NCI-H2171 treated with DMSO at 0.1 percent for 48 hours (cell line): ENCODE measurements around the gene PGGT1B.
"Not testable (repeated sequence)": the region's sequence is repeated elsewhere in the genome, so short reads cannot be mapped to it uniquely, and the experiment has no call there.

Source experiments
- DNase-seq: peaks from one replicate; lab custom pipeline; 2025; lab: John Stamatoyannopoulos, UW

The PGGT1B gene

DNA sequence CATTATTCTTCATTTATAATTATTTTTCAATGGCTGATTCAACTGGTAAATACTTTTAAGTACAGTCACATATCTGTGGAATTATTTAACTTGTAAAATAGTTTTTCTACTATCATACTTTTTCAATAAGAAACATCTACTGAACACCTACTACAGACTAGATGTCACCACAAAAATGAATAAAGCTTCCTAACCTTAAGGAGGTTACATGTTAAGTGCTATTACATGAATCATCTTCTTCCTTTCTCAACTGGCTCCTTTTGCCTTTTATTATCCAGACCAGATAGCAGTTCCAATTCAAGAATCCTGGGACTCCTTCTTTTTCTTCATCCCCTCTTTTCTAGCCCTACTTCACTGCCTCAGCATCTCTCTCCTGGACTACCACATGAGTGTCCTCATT is 4.7 kb downstream of the PGGT1B start:
- no peak for DNase-seq

DNA sequence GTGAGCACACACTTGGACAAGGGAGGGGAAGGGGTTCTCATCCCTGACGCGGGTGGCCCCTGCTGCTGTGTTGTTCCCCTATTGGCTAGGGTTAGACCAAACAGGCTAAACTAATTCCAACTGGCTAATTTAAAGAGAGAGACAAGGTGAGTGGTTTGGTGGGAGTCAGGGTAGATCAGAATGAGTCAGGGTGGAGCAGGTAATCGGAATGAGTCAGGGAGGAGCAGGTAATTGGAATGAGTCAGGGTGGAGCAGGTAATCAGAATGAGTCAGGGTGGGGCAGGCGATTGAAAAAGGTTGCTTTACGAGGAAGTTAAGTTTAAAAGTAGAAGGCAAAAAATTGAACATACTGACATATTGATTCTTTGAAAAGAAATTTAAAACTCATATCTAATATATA is 13.3 kb downstream of the PGGT1B start:
- DNase-seq = not testable (repeated sequence)

DNA sequence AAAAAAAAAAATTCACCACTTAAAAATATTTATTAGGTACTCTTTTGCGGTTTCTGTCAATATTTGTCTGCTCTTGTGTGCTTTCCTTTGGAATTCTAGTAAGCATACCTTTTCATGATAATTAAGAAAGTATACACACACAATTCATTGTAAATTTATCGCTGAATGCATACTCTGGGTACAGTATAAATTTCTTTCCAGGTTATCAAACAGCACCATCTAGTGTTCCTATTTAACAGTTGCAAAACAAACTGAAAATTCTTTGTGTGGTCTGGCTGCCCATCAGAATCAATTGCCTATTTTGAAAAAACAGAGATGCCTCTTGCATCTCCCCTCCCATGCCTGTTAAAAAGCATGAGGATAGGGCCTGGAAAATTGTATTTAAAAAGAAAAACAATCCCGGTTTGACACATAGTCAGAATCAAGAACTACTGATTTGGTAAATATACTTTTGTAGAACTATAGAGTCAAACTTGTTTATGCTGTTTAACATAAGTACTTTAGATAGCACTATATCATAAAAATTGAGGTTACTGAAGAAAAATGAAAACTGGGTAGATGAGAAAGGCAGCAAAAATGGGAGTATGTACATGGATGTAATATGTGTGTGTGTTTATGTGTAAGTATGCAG is 16.2 kb downstream of the PGGT1B start:
- peak; percentile 35 for DNase-seq

DNA sequence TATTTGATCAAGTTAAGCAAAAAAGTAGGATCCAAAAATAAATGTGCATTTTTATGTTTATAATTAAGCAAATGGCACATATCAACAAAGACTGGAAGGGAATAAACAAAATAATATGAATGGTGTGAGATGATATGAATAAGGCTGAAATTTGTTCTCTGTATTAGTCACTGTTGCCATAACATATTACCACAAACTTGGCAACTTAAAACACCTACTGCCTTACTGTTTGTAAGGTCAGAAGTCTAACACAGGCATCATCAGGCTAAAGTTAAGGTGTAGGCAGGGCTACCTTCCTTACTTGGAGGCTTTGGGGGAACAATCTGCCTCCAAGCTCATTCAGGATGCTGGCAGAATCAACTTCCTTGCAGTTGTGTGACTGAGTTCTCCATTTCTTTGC is 19.3 kb downstream of the PGGT1B start:
- no peak for DNase-seq

DNA sequence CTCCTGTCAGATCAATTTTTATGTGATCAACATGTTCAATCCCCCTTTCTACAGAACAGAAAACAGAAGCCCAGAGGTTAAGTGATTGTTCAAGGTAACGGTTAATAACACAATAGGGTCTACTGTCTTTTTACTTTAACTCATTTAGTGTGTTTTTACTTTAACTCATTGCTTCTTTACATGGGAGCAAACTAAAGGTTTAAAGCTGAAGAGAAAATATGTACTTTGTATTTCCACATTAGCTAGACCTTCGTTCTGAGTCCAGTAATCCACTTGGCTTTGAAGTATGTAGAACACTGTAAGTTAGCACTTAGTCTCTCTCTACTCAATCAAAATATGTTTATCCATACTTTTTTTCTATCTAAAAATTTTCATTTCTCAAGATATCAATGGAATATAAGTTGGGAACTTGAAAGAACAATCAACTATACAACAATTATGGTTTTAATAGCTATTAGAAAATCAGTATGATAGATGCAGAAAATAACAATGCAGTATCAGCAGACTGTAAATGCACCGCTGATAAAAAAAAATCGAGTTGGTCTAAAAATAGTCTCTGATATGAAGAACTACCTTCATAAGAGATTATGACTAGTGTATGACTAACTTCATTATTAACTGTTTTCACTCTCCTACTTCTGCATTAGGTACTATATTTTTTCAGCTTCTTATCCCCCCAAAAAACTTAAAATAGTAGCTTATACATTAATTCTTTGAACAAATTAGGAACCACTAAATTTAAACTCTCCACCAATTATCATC is 20.6 kb downstream of the PGGT1B start:
- DNase-seq = no peak

DNA sequence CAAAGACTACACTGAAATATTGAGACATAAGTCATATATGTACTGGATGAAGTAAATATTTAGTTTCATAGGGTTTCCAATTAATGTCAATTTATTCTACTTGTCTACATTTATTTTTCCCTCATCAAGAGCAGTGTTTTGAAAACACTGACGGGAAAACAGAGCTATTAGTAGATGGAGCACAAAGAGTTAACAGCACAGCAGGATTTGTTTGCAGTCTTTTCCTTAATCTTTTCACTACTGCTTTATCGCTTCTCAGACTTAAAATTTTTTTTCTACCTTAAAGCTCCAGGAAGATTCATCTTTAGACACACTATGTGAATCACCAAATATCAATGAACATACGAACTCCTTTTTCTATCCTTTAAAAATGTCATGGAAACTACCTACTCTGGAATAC is 25.6 kb downstream of the PGGT1B start:
- DNase-seq = no peak

DNA sequence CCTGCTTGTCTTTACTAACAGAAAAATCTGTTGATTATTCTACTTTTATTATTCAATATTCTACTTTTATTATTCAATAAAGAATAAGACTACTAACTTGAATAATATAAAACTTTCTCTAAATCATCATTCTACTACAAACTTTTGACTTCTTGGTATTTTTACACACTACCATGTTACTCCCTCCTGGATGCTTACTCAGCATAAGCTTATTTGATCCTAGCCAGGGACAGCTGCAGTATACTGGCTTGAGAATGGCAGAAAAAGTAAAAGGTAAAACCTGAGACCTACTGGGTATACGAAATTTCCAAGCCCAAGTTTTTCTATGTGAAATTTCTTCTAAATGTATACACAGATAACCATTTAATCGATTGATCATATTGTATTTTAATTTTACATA is 26.1 kb downstream of the PGGT1B start:
- DNase-seq = no peak

DNA sequence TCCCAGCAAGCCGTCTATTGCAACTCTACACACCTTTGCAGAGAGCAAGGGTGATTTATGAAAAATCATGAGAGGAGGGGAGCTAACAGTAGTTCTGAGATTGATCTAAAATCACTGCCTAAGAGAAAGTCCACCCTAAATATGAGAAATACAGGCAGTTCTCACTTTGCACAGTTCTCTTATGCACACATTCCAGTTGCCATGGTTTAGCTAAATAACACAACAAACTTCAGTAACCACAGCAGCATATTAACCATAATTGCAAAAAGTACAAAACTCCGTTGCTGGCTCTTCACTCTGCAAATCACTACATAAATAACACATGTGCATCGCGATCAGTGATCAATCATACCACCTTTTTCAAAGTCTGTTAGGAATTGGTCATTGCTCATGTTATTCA is 31.1 kb downstream of the PGGT1B start:
- DNase-seq = no peak

DNA sequence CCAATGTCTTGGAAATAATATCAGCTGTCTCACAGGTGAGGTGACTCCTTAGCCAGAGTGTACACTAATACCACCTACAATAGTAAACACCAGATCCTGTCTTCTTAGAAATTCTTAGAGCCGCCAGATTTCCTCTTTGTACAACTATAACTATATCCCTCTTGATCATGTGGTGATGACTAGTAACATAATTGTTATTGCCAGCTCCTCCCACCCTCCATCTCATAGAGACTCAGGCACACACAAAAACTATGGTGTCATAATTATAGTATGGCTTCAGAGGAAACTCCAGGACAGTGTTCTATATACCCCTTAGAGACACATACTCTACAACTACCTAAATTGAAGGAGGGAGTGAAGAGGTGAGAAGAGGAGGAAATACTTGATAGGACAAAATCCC is 33.1 kb downstream of the PGGT1B start:
- DNase-seq = no peak

DNA sequence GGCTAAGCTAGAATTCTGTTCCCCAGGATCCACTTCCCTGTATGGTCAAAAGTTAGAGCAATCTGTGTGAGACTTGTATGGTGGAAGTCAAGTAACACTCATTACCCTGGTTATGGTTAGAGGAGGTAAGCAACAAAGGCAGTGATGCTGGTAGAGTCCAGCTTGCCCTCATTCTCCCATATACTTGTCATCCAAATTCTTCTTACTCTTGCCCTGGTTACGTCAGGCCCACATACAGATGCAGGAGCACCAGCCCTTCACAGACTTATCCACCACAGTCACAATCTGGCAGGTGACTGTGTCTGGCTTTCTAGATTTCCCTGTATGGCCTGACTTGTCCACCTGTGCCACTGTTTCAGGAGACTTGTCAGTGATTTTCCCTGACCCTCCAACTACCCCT is 35.4 kb downstream of the PGGT1B start:
- no peak for DNase-seq

DNA sequence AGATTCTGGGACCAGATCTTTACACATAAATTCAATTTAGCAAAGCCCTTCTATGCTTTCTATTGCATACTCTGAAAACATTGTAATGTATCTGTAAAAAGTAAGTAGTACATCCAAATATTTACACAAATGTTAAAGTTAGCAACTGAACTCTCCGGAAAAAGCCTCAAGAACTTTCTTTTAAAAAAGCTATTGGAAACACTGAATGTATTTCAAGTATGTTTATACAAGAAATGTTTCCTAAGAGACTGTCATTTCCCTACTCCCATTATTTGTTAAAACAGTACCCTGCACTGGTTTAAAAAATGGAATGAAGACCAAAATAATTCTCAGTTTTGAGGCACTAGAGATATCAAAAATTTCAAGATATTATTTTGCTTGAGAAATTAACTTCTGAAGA is 48.1 kb downstream of the PGGT1B start:
- DNase-seq = no peak

DNA sequence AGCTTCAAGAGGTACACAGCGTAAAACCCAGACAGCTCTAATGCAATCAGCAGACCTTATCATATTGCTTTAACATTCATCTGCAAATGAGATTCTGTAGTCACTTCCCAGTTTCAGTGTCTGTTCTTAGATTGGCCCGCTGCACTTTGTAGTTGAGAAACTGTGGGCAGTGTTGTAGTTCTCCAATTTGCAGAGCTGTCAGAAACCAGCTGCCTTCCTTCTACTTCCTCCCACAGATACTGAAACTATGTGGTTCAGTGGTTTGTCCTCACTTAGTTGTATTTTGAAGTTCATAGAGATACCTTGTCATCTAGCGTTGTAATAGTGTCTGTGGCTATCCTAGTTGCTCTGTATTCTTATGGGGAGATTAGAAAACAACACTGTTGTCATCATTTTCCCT is 53.4 kb downstream of the PGGT1B start:
- DNase-seq = no peak

DNA sequence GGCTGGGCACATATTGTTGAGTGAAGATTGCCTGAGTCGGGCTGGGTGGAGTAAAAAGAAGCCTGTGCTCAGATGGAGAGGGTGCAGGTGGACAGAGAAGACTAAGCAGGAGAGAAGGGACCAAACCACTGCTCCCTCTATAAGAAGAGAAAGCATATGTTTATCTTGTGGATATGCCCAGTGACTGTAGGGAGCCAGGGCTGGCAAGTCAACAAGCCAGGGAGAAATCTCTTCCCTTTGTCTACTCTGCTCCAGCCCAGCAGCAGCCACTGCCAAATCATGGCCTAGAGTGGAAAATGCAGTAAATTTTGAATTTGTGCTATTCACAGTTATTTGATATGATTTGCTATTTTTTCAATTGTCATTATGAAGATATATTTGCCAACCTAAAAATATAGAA is 59.7 kb downstream of the PGGT1B start:
- no peak for DNase-seq

DNA sequence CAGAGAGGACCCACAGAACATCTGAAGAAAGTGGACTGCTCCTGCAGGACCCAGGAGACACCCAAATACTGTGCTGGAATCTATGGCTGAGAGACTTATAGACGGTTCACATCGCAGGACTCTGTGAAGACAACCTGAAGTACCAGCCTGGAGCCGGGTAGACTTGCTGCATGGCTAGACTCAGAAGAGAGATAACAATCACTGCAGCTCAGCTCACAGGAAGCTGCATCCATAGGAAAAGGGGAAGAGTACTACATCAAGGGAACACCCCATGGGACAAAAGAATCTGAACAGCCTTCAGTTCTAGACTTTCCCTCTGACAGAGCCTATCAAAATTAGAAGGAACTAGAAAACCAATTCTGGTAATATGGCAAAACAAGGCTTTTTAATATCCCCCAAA is 66.5 kb downstream of the PGGT1B start:
- no peak for DNase-seq

DNA sequence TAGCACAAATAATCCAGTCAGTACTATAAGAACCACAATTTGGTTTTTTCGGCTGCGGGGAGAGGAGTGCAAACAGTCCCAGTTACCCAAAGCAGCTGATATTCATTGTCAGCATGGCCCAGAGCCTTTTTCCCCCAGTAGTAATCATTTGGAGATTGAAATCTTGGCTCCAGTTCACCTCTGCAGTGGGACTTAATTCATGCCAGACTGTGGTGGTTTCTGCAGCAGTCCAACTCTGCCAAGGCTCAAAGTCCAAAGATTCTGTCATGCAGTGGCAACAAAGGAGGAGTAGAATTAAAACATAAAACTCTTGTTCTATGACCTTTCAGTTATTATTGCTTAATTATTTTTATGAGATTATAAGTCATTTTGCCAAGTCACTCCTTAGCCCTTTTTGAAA is 68.0 kb downstream of the PGGT1B start:
- DNase-seq = no peak

DNA sequence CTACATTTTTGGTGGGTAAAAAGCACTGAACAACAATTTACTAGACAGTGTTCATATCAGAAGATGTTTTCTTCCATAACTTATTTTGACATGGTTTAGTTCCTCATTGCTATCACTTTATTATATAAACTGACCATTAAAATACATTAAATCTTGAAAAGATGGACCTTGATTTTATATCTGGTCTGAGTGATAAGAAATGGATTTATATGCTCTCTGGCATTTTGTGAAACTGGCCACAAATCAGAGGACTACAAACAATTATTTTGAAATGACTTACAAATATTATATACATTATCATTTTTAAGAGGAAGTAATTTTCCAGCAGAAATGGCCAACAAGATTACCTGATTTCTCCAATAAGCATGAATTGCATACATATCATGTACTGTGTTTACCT is 69.4 kb downstream of the PGGT1B start:
- DNase-seq = no peak

DNA sequence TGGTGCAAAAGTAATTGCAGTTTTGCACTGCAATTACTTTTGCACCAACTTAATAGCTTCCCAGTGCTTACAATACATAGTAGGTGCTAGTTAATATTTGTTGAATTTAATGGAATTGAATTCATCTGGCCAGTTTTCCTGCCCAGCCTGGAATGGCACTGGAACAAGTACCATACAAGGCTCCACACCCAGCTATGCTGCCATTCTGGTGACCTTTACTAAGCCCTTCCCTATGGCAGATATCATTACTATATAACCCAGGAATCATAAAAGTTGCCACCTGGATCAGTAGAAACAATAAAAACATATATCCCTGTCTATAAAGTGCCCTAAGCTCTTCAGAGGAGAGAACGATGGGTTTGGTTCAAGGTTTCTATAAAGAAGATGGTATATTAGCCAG is 70.6 kb downstream of the PGGT1B start:
- no peak for DNase-seq

DNA sequence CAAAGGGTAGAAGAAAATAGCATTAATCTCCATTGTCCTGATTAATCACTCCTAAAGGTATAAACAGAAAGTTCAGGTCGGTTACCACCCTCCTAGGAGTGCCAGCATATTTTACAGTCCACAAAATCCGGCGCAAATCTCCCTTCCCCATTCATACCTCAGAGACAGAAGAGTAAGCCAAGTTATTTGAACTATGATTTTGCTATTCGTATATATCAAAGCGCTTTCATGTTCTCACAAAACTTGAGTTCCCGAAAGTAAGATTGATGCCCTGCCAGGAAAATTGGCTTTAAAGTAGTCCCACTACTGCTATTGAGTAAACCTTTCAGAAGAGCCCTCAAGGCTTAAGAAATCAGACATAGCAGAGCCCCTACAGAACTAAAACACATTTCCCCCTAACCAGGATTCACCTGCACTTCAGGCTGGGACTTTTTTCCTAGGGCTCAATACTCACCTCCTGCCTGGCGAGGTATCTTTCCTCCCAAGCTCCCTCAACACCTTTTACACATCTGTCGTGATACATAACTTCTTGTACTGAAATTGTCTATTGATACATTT is 71.1 kb downstream of the PGGT1B start:
- no peak for DNase-seq

DNA sequence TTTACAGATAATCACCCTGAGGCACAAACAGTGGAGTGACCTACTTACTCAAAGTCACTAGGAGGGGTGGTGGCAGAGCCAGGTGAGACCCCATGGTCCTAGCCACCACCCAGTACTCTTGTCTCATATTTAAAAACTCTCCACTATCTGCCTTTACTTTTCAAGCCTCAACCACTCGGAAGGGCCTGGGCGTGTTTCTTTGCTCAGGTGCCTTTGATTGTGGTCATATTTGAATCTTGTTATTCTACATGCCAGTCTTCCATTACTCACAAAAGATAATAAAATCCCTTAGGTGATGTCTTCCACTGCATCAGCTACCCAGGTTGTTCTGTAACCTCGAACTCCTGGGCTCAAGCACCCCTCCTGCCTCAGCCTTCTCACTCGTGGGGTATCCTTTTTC is 72.3 kb downstream of the PGGT1B start:
- DNase-seq = no peak

DNA sequence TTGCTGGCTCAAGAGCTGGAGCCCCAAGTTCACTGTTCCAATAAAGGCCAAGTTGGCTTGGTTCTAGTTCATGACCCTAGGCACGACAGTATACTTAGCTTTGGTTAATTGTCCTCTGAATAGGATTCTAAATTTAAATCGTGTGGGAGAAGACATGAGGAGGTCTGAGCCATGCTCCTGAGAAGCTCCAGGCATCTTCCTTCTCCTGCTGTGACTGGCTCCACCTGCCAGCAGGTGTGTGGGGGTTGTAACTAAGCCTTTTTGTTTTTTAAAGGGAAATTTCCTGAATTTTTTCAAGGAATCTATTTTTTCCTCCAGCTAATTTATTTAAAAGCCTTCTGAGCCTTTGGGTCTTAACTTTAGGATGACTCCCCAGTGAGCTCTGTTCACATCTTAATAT is 72.8 kb downstream of the PGGT1B start:
- no peak for DNase-seq

DNA sequence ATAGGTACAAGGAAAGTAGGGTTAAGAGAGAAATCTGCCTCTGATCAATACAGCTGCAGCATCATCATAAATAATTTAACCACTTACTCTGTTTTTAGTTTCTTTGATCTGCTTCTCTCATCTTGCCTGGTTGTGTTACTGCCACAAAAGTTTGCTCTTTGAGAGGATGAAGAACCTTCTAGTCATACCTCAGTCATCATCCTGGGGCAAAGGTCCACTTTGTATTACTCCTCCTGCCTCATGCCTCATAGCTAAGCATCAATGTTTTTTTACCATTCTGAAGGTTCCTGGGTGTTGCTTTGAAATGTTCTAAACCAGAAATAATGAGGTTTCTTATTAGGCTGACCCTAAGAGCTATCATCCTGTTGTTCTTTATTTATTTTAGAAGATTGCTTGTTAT is 75.9 kb downstream of the PGGT1B start:
- DNase-seq = no peak

DNA sequence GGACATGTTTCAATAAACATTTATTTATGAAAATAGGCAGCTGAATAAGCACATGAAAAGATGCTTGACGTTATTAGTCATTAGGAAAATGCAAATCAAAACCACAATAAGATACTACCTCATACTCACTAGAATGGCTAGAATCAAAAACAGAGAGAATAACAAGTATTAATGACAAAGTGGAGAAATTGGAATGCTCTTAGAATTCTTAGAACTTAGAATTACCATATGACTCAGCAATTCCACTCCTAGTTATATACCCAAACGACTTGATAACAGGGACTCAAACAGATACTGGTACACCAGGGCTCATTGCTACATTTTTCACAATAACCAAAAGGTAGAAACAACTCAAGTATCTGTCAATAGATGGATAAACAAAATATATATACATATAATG is 77.9 kb downstream of the PGGT1B start:
- no peak for DNase-seq

DNA sequence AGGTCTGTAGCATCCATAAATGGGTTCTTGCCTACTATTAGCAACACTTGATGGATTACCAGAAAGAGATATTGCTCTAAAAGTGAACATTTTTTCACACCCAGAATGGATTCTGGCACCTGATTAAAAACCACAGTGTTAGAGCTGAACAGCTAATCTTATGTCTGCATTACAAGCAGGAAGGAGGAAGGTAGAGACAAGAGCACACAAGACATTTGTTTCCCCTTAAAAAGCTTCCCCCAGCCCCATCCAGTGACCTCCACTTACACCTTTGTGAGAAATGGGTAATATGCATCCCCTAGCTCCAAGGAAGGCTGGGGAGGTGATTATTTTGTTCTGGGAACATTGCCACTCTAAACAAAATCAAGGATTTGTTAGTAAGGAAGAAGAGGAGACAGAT is 80.9 kb downstream of the PGGT1B start:
- no peak for DNase-seq
